Erythroblast (primary cell): ENCODE results near the gene PLCH1.

ENCODE experiments used
- DNase-seq, 2 experiments: peaks; one replicate each; lab custom pipeline; 2025; lab: John Stamatoyannopoulos, UW
- GATA1 ChIP-seq: IDR thresholded peaks from 2 replicates; pipeline ENCODE4 v1.6.1; 2011; ENCODE audit warnings: low read depth, mild to moderate bottlenecking, control low read depth, low read length, moderate library complexity
- POLR2A ChIP-seq: IDR thresholded peaks from 2 replicates; pipeline ENCODE4 v1.6.1; 2011; ENCODE audit warnings: mild to moderate bottlenecking, low read length

The PLCH1 gene, protein sequence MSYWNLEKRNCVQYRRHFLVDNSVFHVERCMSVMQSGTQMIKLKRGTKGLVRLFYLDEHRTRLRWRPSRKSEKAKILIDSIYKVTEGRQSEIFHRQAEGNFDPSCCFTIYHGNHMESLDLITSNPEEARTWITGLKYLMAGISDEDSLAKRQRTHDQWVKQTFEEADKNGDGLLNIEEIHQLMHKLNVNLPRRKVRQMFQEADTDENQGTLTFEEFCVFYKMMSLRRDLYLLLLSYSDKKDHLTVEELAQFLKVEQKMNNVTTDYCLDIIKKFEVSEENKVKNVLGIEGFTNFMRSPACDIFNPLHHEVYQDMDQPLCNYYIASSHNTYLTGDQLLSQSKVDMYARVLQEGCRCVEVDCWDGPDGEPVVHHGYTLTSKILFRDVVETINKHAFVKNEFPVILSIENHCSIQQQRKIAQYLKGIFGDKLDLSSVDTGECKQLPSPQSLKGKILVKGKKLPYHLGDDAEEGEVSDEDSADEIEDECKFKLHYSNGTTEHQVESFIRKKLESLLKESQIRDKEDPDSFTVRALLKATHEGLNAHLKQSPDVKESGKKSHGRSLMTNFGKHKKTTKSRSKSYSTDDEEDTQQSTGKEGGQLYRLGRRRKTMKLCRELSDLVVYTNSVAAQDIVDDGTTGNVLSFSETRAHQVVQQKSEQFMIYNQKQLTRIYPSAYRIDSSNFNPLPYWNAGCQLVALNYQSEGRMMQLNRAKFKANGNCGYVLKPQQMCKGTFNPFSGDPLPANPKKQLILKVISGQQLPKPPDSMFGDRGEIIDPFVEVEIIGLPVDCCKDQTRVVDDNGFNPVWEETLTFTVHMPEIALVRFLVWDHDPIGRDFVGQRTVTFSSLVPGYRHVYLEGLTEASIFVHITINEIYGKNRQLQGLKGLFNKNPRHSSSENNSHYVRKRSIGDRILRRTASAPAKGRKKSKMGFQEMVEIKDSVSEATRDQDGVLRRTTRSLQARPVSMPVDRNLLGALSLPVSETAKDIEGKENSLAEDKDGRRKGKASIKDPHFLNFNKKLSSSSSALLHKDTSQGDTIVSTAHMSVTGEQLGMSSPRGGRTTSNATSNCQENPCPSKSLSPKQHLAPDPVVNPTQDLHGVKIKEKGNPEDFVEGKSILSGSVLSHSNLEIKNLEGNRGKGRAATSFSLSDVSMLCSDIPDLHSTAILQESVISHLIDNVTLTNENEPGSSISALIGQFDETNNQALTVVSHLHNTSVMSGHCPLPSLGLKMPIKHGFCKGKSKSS (N-terminal part only)

DNA sequence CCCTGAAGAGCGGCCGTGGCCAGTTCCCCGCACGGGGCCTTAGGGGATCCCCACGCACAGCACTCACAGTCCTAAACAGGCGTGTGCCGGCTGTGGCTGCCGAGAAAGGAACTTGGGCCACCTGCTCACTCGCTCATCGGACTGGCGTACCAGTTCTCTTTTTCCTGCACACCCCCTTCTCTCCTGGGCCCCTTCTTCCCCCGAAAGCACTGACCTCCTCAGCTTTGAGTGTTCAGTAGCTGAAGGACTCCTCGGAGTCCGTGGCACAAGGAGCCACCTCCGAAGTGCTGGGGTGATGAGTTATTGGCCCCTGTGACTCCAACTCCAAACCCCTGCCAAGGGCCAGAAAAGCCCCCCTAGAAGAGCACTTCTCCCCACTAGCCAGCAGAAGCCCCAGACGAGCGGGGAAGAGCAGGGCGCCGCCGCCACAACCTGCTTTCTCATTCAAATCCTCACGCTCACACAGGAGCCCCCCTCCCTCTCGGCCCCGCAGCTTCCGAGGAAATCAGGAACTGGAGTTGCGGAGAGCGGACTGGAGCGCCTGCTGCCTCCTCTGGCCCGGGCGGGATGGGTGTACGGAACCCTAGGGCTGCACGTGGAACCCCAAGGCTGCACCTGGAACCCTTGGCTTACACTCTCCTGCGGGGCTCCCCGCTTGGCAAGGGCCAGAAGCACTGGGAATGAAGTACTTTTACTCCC lies at the start of gene PLCH1:
Gene PLCH1 (minus strand): TSS at position 446 of the 699 bp plus-strand sequence. CDS start 40,847 bp downstream, outside the sequence.
- peak; percentile 64 to 71 for DNase-seq
- no peak for TF ChIP-seq GATA1
- no peak for TF ChIP-seq POLR2A

- no peak for DNase-seq
- TF ChIP-seq GATA1 (no peak), POLR2A (no peak)
These were observed 47.7 kb upstream of the PLCH1 start for GRCh38 chr3:155792532-155792931.

DNA sequence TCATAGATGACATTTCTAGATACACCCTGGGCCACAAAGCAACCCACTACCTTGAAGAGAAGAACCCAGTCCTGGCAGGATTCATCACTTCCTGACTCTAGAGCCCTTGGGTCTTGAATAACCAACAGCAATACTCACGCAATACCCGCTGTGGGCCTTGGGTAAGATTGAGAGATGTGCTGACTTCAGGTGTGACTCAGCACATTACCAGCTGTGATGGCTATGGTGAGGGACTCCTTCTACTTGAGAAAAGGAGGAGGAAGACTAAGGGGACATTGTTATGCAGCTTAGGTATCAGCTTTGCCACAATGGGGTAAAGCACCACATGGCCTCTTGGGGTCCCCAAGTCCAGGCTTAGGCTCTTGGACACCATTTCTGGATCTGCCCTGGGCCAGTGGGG lies 46.3 kb upstream of the PLCH1 start:
- DNase-seq: peak; percentile 57 to 71
- TF ChIP-seq GATA1 (no peak), POLR2A (no peak)

- no peak for TF ChIP-seq POLR2A
- no peak for TF ChIP-seq GATA1
- DNase-seq: peak; percentile 18 to 38
These were observed 45.5 kb upstream of the PLCH1 start for GRCh38 chr3:155790272-155790925.

DNA sequence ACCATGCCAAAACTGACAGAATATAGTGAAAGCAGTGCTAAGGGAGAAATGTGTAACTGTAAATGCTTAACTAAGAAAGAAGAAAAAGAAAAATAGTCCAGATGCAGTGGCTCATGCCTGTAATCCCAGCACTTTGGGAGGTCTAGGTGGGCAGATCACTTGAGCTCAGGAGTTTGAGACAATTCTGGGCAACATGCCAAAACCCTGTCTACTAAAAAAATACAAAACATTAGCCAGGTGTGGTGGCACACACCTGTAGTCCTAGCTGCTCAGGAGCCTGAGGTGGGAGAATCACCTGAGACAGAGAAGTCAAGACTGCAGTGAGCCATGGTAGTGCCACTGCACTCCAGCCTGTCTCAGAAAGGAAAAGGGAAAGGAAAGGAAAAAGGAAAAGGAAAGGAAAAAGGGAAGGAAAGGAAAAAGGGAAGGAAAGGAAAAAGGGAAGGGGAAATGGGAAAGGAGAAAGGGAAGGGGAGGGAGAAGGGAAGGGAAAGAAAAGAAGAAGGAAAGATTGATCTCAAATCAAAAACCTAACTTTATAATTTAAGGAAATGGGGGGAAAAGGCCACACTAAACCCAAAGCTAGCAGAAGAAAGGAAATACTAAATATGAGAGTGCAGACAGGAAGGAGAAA lies 40.9 kb upstream of the PLCH1 start:
- DNase-seq: no peak
- TF ChIP-seq POLR2A (no peak), GATA1 (no peak)

DNA sequence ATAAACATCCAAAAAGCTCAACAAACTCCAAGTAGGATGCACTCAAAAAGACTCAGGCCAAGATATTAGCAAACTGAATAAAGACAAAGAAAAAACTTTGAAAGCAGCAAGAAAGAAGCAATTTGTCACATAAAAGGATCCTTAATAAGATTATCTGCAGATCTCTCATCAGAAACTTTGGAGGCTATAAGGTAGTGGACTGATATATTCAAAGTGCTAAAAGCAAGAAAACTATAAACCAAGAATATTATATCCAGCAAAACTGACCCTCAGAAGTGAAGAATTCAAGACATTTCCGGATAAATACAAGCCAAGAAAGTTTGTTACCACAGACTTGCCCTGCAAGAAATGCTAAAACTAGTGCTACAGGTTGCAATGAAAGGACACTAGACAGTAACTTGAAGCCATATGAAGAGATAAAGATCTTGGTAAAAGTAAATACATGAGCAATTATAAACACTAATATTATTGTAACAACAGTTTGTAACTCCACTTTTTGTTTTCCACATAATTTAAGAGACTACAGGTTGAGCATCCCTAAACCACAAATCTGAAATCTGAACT lies 37.6 kb upstream of the PLCH1 start:
- DNase-seq: no peak
- no peak for TF ChIP-seq POLR2A
- no peak for TF ChIP-seq GATA1

DNA sequence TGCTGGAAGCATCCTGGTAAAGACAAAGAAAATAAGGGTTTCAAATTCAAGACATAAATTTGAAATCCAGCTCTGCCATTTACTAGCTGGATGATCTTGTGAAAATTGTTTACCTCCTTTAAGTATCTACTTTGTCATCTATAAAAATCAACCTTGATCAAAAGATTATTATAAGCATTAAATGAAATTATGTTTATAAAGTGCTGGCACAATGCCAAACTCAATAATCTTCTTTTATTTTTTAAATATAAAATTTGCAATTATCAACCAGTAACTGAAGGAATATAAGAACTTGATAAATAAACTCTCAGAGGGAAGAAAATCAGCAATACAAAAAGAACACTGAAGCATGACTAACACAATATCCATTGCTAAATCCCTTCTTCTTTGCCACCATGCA lies 35.4 kb upstream of the PLCH1 start:
- DNase-seq: no peak
- no peak for TF ChIP-seq GATA1
- no peak for TF ChIP-seq POLR2A

- TF ChIP-seq POLR2A (no peak), GATA1 (no peak)
- no peak for DNase-seq
These were observed 33.6 kb upstream of the PLCH1 start for GRCh38 chr3:155778462-155778861.

DNA sequence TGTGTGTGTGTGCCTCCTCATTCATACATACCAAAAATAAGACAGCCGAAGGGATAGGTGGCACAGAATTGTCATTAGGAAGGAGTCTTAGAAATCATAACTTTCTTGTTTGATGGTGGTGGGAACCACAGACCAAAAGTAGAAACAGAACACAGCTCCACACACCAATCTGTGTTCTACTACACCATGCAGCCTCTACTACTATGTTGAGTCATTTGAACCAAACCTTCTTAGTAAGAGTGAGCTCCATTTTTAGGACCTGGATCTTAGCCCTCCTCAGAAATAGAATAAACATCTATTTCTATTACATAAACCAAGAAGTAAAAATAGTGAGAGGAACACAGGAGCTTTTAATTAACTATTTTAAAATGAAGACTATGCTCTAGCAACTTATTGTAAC lies 27.9 kb upstream of the PLCH1 start:
- TF ChIP-seq GATA1 (no peak), POLR2A (no peak)
- no peak for DNase-seq

GRCh38 chr3:155771126-155771525 lies 26.3 kb upstream of the PLCH1 start:
- no peak for DNase-seq
- TF ChIP-seq POLR2A (no peak), GATA1 (no peak)

DNA sequence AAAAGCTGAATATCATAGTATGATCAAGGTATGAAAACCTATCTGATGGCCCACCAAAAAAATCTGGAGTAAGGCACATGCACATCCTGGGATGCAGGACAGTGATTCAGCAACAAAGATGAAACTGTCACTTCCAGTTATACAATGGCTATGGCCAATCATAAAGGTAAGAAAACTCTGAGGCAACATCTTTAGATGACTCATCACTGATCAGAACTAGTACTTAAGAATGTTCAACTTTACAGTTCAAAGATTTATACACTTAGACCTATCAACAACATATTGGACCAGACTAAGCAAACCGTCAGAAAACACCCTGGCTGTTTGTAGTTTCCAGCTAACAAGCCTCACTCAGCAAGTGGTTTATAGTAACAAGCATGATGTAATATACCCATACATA lies 21.3 kb upstream of the PLCH1 start:
- TF ChIP-seq GATA1 (no peak), POLR2A (no peak)
- no peak for DNase-seq

DNA sequence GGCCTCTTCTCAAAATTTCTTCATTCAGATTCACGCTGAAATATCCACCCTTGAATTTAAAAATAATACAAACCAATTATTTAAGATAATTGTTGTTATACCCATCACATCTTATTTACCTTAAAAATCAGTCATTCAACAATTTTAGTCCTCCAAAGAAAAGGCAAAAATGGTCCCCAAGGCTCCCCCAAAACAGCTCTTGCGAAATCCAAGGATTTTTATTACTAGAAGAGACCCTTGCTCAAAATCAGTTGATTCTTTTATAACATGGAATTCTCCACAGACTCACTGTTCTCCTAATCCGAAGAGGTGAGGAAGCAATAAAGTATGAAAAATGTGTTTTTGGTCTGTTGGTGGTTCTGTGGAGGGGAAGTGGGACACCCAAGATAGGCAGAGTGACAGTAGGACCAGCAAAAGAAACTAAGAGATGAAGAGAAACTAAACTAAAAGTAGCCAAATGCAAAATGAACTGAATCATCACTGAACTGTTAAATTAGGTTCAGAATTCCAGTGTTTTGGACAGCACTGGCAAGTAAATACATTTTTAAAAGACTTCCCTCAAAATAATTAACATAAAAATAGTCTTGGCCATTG lies 19.1 kb upstream of the PLCH1 start:
- no peak for TF ChIP-seq GATA1
- no peak for TF ChIP-seq POLR2A
- no peak for DNase-seq
